Activated CD8-positive, alpha-beta memory T cell treated with anti-CD3 and anti-CD28 coated beads, Interleukin-2, amount 50 U/mL, for 1 hour (primary cell): ENCODE results near the gene PISD.

Source experiments
- DNase-seq: peaks from one replicate; pipeline ENCODE4 v3.0.0-alpha.2; 2020; ENCODE audit errors: extremely low read depth

The PISD gene

GRCh38 chr22:31572939-31573338 is 89.1 kb downstream of the PISD start:
- no peak for DNase-seq

- DNase-seq = no peak
These were observed 92.9 kb downstream of the PISD start for GRCh38 chr22:31569126-31569525.
